DOHH2 (cell line): ENCODE data around the gene SV2B.

Source experiments
- H3F3A ChIP-seq: fragments of 200-600 bp; sonication (generic), shearing (Covaris generic); 2 replicates; pipeline ENCODE4 v1.6.0; 2016; ENCODE audit warnings: antibody characterized with exemption, mild to moderate bottlenecking; ENCODE audit not compliant: control insufficient read depth, insufficient read depth
- H3K27ac ChIP-seq: fragments of 200-600 bp; sonication (generic); 2 replicates; pipeline ENCODE4 v1.5.1; 2014; ENCODE audit warnings: low read depth, mild to moderate bottlenecking, low read length, moderate library complexity
- H3K27me3 ChIP-seq: fragments of 200-600 bp; sonication (generic); 2 replicates; pipeline ENCODE4 v1.6.1; 2014; ENCODE audit warnings: mild to moderate bottlenecking, low read length, mixed read lengths; ENCODE audit not compliant: control insufficient read depth
- H3K36me3 ChIP-seq: fragments of 200-600 bp; sonication (generic); 2 replicates; pipeline ENCODE4 v1.6.1; 2014; ENCODE audit warnings: mild to moderate bottlenecking, low read length, moderate library complexity, mixed read lengths; ENCODE audit not compliant: control insufficient read depth
- H3K4me1 ChIP-seq: fragments of 200-600 bp; sonication (generic); 2 replicates; pipeline ENCODE4 v1.6.1; 2014; ENCODE audit warnings: mild to moderate bottlenecking, low read length, mixed read lengths; ENCODE audit not compliant: control insufficient read depth
- H3K4me2 ChIP-seq: fragments of 200-600 bp; sonication (generic); 2 replicates; pipeline ENCODE4 v1.6.0; 2014; ENCODE audit warnings: mild to moderate bottlenecking, low read length, moderate library complexity
- H3K4me3 ChIP-seq: fragments of 200-600 bp; sonication (generic); 2 replicates; pipeline ENCODE4 v1.5.1; 2014; ENCODE audit warnings: mild to moderate bottlenecking, low read length, mixed read lengths
- H3K79me2 ChIP-seq: fragments of 200-600 bp; sonication (generic); 2 replicates; pipeline ENCODE4 v1.6.1; 2014; ENCODE audit warnings: mild to moderate bottlenecking, low read length, mixed read lengths; ENCODE audit not compliant: control insufficient read depth
- H3K9me2 ChIP-seq: fragments of 200-600 bp; sonication (generic); replicated peaks from 2 replicates; pipeline ENCODE4 v1.6.1; 2014; ENCODE audit warnings: mild to moderate bottlenecking, low read length, mixed read lengths; ENCODE audit not compliant: control insufficient read depth
- H3K9me3 ChIP-seq: fragments of 200-600 bp; sonication (generic); 2 replicates; pipeline ENCODE4 v1.6.1; 2014; ENCODE audit warnings: antibody characterized with exemption, low read length, mixed read lengths; ENCODE audit not compliant: control insufficient read depth, insufficient read depth
- H4K20me1 ChIP-seq: fragments of 200-600 bp; sonication (generic); 2 replicates; pipeline ENCODE4 v1.6.0; 2014; ENCODE audit warnings: low read depth, mild to moderate bottlenecking, antibody characterized with exemption, low read length, moderate library complexity; ENCODE audit not compliant: control insufficient read depth, insufficient read depth
- CTCF ChIP-seq: fragments of 200-600 bp; sonication (generic); IDR thresholded peaks from one replicate; pipeline ENCODE4 v1.5.1; 2014; ENCODE audit warnings: antibody characterized with exemption, mild to moderate bottlenecking, low read depth, low read length; ENCODE audit not compliant: poor library complexity, severe bottlenecking
- EZH2phosphoT487 ChIP-seq: fragments of 200-600 bp; sonication (generic); IDR thresholded peaks from 2 replicates; pipeline ENCODE4 v1.6.1; 2017; ENCODE audit warnings: borderline replicate concordance, mild to moderate bottlenecking, antibody characterized with exemption, low read length, moderate library complexity, mixed read lengths

Gene SV2B

GRCh38 chr15:91246998-91247397, 146.9 kb downstream of the SV2B start:
- TF ChIP-seq EZH2phosphoT487 (no peak), CTCF (no peak)
- Histone ChIP-seq H3F3A (no peaks in the 10 kb centered on the region), H3K4me1 (no peaks in the 10 kb centered on the region), H3K36me3 (no peaks in the 10 kb centered on the region), H4K20me1 (no peaks in the 10 kb centered on the region), H3K4me3 (no peak overlapping the region), H3K9me3 (no peaks in the 10 kb centered on the region), H3K79me2 (no peaks in the 10 kb centered on the region), H3K4me2 (no peak overlapping the region), H3K27me3 (peaks cover 10% of the 10 kb centered on the region), H3K27ac (no peak overlapping the region), H3K9me2 (no peaks in the 10 kb centered on the region)

- Histone ChIP-seq H3K27ac (no peak overlapping the region), H3K9me2 (no peaks in the 10 kb centered on the region), H3K27me3 (peaks cover 2% of the 10 kb centered on the region; the same call in 1 of the 2 replicates), H3K79me2 (no peaks in the 10 kb centered on the region), H3K4me3 (no peak overlapping the region), H3K36me3 (no peaks in the 10 kb centered on the region), H3F3A (no peaks in the 10 kb centered on the region), H3K4me1 (no peaks in the 10 kb centered on the region), H4K20me1 (no peaks in the 10 kb centered on the region), H3K9me3 (no peaks in the 10 kb centered on the region), H3K4me2 (no peak overlapping the region)
- TF ChIP-seq EZH2phosphoT487 (no peak), CTCF (no peak)
Observed at GRCh38 chr15:91249591-91249990, 149.5 kb downstream of the SV2B start.

- Histone ChIP-seq H3K36me3 (no peaks in the 10 kb centered on the region), H3K27me3 (peaks cover 5% of the 10 kb centered on the region; the same call in 1 of the 2 replicates), H3K27ac (no peak overlapping the region), H3K4me1 (no peaks in the 10 kb centered on the region), H3K79me2 (no peaks in the 10 kb centered on the region), H3K4me3 (no peak overlapping the region), H3K9me3 (no peaks in the 10 kb centered on the region), H3K9me2 (no peaks in the 10 kb centered on the region), H4K20me1 (no peaks in the 10 kb centered on the region), H3F3A (no peaks in the 10 kb centered on the region), H3K4me2 (no peak overlapping the region)
- TF ChIP-seq EZH2phosphoT487 (no peak), CTCF (no peak)
Observed at GRCh38 chr15:91252322-91252721, 152.3 kb downstream of the SV2B start.
